SW480 (cell line): Measurements from ENCODE around the gene C2orf81.

Experiments used
- DNase-seq: peaks from one replicate; pipeline ENCODE4 v3.0.0-alpha.2; 2016; ENCODE audit warnings: low spot score

The C2orf81 gene

DNA sequence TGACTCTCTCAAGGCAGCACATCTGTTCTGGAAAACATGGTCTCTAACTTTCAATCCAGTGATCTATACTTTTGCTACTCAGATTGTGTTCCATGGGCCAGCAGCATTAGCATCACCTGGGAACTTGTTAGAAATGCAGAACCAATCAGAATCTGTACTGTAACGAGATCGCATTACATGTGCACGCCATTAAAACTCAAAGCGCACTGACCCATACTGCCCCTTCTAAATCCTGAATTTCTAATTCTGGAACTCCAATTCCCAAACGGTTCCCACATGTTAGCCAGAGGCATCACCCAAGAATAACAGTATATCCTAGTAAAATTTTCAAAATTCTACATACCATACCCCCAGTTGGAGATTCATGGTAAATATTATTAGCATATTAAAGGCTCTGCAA is 30.8 kb downstream of the C2orf81 start:
- no peak for DNase-seq

- DNase-seq: no peak
Measured at GRCh38 chr2:74387346-74387745, 34.1 kb downstream of the C2orf81 start.

DNA sequence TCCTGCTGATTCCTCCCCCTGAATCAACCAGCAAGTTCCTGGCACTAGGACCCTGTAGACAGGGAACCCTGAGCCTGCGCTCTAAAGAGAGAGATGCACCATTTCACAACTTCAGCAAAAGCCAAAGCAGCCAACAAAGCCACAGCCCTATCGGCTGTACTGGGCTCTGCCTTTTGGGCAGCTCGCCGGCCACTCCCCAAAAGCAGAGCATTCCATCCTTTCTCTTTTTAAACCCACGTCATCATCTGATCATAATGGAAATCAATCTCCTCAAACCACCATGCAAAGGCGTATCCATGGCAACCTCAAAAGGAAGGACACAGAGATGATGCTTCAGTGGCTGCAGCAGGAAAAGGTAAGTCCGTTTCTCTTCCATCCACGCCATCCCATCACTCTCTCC is 36.0 kb downstream of the C2orf81 start:
- no peak for DNase-seq

DNA sequence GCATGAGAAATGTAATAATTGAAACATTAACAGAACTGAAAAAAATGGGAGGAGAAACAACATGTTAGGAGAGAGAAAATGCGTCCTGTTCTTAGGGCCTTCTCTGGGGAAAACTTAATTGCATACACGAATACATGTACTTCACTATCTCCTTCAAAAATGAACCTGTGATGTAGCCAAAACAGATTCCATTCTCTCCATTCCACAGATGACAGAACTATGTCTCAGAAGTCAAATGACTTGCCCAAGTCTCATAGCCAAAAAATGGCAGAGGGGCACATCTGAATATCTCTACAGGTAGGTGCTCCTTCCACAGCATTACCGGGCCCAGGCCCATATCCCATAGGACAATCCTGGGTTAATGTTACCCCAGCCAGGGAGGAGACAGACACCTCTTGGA is 37.4 kb downstream of the C2orf81 start:
- DNase-seq: no peak

GRCh38 chr2:74383254-74383653 is 38.2 kb downstream of the C2orf81 start:
- DNase-seq: no peak

DNA sequence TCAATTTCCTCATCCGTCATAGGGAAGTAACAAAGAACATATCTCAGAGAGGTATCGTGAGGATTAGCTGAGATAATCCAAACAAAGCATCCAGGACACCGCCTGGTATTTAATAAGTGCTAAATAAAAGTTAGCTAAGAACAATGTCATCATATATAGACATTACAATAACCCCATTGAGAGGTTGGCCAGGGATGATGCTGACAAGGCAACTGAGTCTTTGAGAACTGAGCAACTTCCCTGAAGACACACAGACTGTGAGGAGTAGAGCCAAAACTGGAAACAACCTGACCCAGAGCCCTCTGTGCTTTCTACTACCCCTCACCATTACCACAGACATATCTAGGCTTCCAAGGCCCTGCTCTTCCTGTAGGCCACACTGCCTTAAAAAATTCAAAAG is 39.7 kb downstream of the C2orf81 start:
- no peak for DNase-seq

GRCh38 chr2:74379851-74380789 is 41.3 kb downstream of the C2orf81 start, which contains the start of gene DCTN1:
Gene DCTN1 (minus strand): TSS chr2:74380311. CDS start chr2:74380037, 274 bp downstream.
- DNase-seq: no peak

DNA sequence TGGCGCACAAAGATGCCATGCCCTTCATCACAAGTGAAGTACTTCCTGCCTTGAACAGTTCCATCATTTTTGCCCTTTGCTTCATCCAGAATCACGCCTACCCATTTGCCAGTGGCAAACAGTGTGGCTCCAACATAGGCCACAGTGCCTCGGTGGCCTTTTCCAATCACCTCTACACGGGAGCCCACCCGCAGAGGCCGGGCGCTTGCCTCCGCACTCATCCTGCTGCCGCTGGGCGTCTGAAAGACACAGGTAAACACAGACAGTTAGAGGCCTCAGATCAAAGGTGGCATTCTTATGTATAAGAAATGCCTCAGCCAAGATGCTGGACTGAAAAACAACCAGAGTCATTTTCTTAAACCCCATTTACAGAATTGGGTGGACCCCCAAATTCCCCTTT is 43.4 kb downstream of the C2orf81 start:
- DNase-seq: no peak

- no peak for DNase-seq
Measured at GRCh38 chr2:74375838-74376237, 45.6 kb downstream of the C2orf81 start.

DNA sequence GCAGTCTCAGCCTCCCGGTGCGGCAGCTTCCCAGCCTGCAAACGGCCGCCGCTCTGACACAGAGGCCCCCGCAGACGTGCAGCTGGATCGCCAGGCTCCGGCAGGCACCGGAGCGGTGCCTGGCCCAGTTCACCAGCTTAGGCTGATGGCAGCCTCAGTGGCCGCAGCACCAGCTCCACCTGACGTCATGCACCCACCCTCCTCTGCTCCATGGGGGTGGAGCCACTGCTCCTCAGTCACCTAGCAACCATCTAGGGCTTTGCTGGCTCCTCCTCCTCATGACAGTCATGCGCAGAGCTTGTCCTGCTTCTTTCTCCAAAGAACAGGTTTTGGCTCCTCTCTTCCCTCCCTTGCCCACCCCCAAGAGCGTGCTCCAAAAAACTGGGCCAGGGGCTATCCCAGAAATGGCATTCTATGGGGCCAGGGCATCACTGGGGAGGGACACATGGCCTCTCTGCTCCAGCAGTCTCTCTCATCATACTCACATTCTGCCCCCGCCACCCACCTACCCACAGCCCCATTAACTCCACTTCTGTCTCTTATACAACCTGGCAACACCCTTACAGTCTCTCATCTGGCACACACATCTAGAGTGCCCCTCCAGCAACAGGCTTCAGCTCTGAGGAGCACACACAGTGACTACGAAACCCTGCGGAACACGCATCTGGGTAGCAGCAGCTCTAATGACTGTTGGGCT is 46.8 kb downstream of the C2orf81 start:
- no peak for DNase-seq

- DNase-seq: no peak
Measured at GRCh38 chr2:74373985-74374384, 47.4 kb downstream of the C2orf81 start.

GRCh38 chr2:74373221-74373676 is 48.2 kb downstream of the C2orf81 start:
- DNase-seq: no peak

GRCh38 chr2:74372674-74373073 is 48.7 kb downstream of the C2orf81 start:
- no peak for DNase-seq

GRCh38 chr2:74371421-74371820 is 50.0 kb downstream of the C2orf81 start:
- no peak for DNase-seq

DNA sequence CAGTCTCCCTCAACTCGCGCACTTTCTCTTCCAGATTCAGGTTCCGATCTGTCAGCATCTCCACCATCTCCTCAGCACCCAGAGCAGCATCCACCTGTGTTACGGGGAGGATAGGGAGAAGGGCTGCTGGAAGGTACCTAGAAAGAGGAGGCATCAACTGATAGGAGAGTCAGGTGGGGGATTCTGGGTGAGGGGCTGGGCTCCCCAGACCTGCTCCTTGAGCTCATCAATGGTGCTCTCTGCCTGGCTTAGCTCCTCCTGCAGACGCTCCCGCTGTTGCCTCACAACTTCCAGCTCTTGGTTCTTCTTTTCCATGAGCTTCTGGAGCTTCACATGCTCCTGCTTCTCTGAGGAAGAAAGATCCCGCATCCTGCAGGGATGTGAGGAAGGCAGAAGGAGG is 51.4 kb downstream of the C2orf81 start:
- no peak for DNase-seq

GRCh38 chr2:74368499-74368898 is 52.9 kb downstream of the C2orf81 start:
- no peak for DNase-seq

GRCh38 chr2:74367789-74368188 is 53.6 kb downstream of the C2orf81 start:
- no peak for DNase-seq

DNA sequence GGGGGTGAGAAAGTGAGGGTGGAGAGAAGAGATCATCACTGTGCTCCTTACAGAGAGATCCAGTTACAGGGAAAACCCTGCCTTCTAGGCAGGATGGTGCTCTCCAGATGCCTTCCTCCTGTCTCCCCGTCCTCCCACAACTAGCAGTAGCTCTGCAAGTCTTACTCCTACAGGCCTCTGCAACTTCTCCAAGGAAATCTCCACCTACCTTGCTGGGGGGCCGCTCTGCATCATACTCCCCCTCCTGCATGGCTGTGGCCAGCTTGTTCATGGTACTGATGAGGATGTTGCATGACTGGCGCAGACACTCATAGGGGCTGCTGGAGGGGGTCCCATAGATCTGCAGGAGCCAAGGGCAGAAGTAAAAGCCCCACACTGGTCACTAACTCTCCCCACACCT is 55.4 kb downstream of the C2orf81 start:
- no peak for DNase-seq

- no peak for DNase-seq
Measured at GRCh38 chr2:74364533-74365505, 56.6 kb downstream of the C2orf81 start.
